ENCODE results near the gene KRTAP5-6.

The KRTAP5-6 gene

DNA sequence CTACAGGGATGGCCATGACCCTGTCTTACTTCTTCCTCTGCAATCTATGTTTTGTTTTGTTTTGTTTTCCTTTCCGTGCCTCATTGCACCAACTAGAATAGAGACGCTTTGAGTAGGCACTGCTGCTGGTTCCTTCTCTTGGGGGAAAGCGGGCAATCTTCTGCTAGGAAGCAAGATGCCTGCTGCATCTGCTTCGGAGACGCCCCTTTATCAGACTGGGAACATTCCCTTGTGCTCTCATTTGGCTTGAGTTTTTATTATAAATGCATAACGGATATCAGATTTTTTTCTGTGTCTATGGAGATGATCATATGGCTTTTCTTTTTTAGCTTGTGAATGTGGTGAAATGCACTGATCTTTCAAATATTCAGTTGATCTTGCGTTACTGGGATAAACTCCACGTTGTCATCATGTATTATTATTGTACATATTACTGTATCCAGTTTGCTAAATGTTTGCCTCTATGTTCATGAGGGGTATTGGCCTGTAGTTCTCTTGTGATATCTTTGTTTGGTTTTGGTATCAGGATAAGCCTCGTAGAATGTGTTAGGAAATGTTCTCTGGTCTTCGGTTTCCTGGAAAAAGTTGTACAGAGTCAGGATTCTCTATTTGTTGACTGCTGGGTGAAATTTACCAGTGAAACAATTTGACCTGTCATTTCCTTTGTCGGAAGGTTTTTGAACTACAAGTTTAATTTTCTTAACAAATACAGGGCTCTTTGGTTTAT lies 23.4 kb upstream of the KRTAP5-6 start (continued):
- TF ChIP-seq ZBTB7A (tag by site-specific recombination; IDR thresholded peaks at IDR 0.05; ENCODE audit: low read depth) (no peak), ZFP41 (tag by site-specific recombination; IDR thresholded peaks at IDR 0.05; ENCODE audit: borderline replicate concordance) (no peak), MZF1 (tag by site-specific recombination; IDR thresholded peaks at IDR 0.05; ENCODE audit: borderline replicate concordance) (no peak)

DNA sequence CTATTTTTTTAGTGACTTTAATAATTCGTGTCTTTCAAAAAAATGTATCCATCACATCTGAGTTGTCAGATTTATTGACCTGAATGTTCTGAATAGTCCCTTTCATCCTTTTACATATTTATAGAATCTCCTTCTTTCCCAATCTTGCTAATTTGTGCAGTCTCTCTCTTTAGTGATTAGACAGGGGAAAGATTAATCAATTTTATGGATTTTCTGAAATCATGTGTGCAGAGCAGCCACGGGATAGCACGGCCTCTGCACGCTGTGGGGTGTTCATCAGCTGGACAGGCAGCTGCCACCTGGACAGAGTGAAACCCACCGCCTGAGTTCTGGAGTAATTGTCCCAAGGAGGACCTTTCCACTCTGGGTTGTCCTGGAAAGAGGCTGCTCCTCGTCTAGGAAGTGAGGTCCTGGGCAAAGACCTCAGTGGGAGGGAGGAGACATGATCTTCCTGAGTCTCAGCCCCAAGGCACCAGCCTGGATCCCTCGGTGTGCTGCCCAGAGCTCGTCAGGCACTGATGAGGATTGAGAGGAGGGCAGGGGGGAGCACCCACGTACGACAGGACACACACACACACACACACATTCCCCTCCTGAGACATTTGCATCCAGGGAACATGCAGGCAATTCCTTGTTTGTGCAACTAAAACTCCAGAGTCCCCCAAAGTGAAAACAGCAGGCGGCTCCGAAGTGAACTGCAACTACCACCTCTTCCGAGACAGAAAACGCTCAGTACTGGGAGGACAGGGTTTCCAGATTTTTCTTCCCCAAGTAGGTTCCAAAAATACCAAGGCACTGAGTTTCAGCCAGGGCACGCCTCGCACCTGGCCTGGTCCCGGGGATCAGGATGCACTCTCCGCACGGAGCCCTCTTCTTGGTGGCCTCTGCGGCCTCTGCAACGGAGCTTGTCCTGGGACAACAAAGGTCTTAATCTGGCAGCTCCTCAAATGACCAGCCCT lies 22.5 kb upstream of the KRTAP5-6 start:
- H3K27ac ChIP-seq (ENCODE audit: extremely low read depth, low read depth, low read length): no peak overlapping the region
- ChIA-PET POLR2A (no interaction called here), CTCF (interaction anchor here (0.7 to 4.7 kb wide), 5 partner anchors 18 to 476 kb away, joined by 3 to 26 read pairs (median 6); no protein-coding TSS in a partner anchor)
- H3K36me3 ChIP-seq (ENCODE audit: control insufficient read depth in 2 of 2, insufficient read depth in 1 of 2, low read length in 2 of 2): no peaks in the 10 kb centered on the region
- no peaks in the 10 kb centered on the region for H3K4me1 ChIP-seq (ENCODE audit: control insufficient read depth, insufficient read depth, low read length)
- no peak for TF ChIP-seq ZNF624 (tag by site-specific recombination; IDR thresholded peaks at IDR 0.05)
- no peaks in the 10 kb centered on the region for H3K9me3 ChIP-seq (ENCODE audit: control insufficient read depth, insufficient read depth, low read depth, low read length)
- H3K4me3 ChIP-seq (ENCODE audit: low read depth, low read length): no peak overlapping the region

DNA sequence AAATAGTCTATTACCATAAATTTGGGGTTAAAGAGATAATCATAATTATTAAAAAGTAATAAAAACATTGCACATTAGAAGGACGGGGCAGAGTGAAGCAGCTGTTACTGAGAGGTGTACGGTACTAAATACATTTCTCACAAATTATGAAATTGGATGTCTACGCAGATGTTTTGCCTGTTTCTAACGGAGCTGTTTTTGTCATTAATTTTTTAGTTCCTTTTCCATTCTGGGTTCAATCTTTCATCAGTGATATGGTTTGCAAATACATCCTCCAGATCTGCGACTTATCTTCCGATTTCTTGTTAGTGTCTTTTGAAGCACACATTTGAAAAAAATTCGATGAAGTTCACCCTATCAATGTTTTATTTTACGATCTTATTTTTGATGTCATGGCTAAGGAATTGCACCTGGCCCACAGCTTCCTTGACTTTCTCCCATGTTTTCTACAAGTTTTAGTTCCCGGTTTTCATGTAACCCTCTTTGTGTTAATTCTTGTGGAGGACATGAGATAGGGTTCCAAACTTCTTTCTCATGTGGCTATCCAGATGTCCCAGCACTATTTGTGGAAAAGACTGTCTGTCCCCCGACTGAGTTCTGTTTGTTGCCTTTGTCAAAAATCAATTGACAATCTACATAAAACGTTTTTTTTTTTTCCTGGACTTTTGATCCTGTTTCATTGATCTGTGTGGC lies 21.3 kb upstream of the KRTAP5-6 start:
- ChIA-PET POLR2A (interaction anchor here (0.6 kb wide), 1 partner anchor 174 kb away, joined by 3 read pairs; no protein-coding TSS in a partner anchor), CTCF (interaction anchor here (0.7 to 4.7 kb wide), 7 partner anchors 17 to 475 kb away, joined by 3 to 26 read pairs (median 8); no protein-coding TSS in a partner anchor)
- no peak for TF ChIP-seq ZNF747 (tag by site-specific recombination; IDR thresholded peaks at IDR 0.05)
- TF ChIP-seq ZNF112 (tag by site-specific recombination; IDR thresholded peaks at IDR 0.05): no peak
- TF ChIP-seq ZNF707 (tag by site-specific recombination; IDR thresholded peaks at IDR 0.05): no peak
- TF ChIP-seq, protein P1, sequence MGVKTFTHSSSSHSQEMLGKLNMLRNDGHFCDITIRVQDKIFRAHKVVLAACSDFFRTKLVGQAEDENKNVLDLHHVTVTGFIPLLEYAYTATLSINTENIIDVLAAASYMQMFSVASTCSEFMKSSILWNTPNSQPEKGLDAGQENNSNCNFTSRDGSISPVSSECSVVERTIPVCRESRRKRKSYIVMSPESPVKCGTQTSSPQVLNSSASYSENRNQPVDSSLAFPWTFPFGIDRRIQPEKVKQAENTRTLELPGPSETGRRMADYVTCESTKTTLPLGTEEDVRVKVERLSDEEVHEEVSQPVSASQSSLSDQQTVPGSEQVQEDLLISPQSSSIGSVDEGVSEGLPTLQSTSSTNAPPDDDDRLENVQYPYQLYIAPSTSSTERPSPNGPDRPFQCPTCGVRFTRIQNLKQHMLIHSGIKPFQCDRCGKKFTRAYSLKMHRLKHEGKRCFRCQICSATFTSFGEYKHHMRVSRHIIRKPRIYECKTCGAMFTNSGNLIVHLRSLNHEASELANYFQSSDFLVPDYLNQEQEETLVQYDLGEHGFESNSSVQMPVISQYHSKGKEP (tag by site-specific recombination; IDR thresholded peaks at IDR 0.05): no peak
- no peak for TF ChIP-seq ZNF311 (tag by site-specific recombination; IDR thresholded peaks at IDR 0.05; ENCODE audit: borderline replicate concordance)
- no peak for TF ChIP-seq RBAK (tag by site-specific recombination; IDR thresholded peaks at IDR 0.05)
- no peak for TF ChIP-seq EGR2 (tag by site-specific recombination; IDR thresholded peaks at IDR 0.05; ENCODE audit: low read depth)
- no peak for TF ChIP-seq ZNF16 (tag by site-specific recombination; IDR thresholded peaks at IDR 0.05; ENCODE audit: low read depth)
- no peak for TF ChIP-seq ZNF324 (tag by site-specific recombination; IDR thresholded peaks at IDR 0.05)
- Histone ChIP-seq H3K27ac (ENCODE audit: extremely low read depth, low read depth, low read length) (no peak overlapping the region), H3K36me3 (ENCODE audit: control insufficient read depth in 2 of 2, insufficient read depth in 1 of 2, low read length in 2 of 2) (no peaks in the 10 kb centered on the region), H3K4me3 (ENCODE audit: low read depth, low read length) (no peak overlapping the region), H3K4me1 (ENCODE audit: control insufficient read depth, insufficient read depth, low read length) (no peaks in the 10 kb centered on the region), H3K9me3 (ENCODE audit: control insufficient read depth, insufficient read depth, low read depth, low read length) (no peaks in the 10 kb centered on the region)

DNA sequence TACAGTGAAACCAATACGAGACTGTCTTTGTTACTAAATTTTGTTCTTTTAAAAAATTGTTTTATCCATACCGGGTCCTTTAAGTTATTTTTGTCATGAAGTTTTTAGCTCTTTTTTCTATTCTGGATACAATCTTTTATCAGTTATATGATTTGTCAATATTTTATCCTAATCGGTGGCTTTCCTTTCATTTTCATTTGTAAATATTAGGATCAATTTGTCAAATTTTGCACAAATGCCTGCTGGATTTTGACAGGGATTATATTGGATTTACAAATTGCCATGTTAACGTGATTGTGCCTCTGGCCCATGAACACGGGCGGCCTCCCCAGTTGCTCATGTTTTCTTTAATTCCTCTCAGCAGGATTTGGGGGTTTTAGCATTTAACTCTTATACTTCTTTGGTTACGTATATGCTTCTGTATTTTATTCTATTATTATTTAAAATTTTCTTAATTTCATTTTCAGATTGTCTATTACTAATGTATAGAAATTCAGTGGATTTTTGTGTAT lies 20.7 kb upstream of the KRTAP5-6 start:
- POLR2A ChIA-PET: no interaction called here
- TF ChIP-seq, protein P2, sequence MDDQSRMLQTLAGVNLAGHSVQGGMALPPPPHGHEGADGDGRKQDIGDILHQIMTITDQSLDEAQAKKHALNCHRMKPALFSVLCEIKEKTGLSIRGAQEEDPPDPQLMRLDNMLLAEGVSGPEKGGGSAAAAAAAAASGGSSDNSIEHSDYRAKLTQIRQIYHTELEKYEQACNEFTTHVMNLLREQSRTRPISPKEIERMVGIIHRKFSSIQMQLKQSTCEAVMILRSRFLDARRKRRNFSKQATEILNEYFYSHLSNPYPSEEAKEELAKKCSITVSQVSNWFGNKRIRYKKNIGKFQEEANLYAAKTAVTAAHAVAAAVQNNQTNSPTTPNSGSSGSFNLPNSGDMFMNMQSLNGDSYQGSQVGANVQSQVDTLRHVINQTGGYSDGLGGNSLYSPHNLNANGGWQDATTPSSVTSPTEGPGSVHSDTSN (CRISPR knock-in tag; IDR thresholded peaks at IDR 0.05): no peak
- TF ChIP-seq MZF1 (tag by site-specific recombination; IDR thresholded peaks at IDR 0.05; ENCODE audit: borderline replicate concordance): no peak
- no peak for TF ChIP-seq ZNF561 (tag by site-specific recombination; IDR thresholded peaks at IDR 0.05; ENCODE audit: borderline replicate concordance)
- TF ChIP-seq ZNF510 (tag by site-specific recombination; IDR thresholded peaks at IDR 0.05; ENCODE audit: insufficient replicate concordance): no peak
- no peak for TF ChIP-seq ZNF169 (tag by site-specific recombination; IDR thresholded peaks at IDR 0.05)
- TF ChIP-seq, protein P1 (tag by site-specific recombination; IDR thresholded peaks at IDR 0.05): no peak
- TF ChIP-seq, protein P3, sequence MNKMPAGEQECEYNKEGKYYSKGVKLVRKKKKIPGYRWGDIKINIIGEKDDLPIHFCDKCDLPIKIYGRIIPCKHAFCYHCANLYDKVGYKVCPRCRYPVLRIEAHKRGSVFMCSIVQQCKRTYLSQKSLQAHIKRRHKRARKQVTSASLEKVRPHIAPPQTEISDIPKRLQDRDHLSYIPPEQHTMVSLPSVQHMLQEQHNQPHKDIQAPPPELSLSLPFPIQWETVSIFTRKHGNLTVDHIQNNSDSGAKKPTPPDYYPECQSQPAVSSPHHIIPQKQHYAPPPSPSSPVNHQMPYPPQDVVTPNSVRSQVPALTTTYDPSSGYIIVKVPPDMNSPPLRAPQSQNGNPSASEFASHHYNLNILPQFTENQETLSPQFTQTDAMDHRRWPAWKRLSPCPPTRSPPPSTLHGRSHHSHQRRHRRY (tag by site-specific recombination; IDR thresholded peaks at IDR 0.05): no peak
- TF ChIP-seq ZNF132 (tag by site-specific recombination; IDR thresholded peaks at IDR 0.05; ENCODE audit: borderline replicate concordance): no peak

More for the DNA sequence above, 20.7 kb upstream of the KRTAP5-6 start:
- Histone ChIP-seq H3K4me3 (ENCODE audit: low read depth, low read length) (no peak overlapping the region), H3K4me1 (ENCODE audit: control insufficient read depth, insufficient read depth, low read length) (no peaks in the 10 kb centered on the region), H3K9me3 (ENCODE audit: control insufficient read depth, insufficient read depth, low read depth, low read length) (no peaks in the 10 kb centered on the region), H3K36me3 (ENCODE audit: control insufficient read depth in 2 of 2, insufficient read depth in 1 of 2, low read length in 2 of 2) (no peaks in the 10 kb centered on the region), H3K27ac (ENCODE audit: extremely low read depth, low read depth, low read length) (no peak overlapping the region)
- CTCF ChIA-PET: interaction anchor here (0.6 to 4.7 kb wide), 7 partner anchors 17 to 474 kb away, joined by 3 to 26 read pairs (median 8); no protein-coding TSS in a partner anchor
